MCF 10A (cell line): ENCODE results near the gene KIDINS220. TPM values are rescaled to one million over a fixed set of nuclear protein-coding genes. Genes with fewer than 3 reads are reported as not detected.

ENCODE experiments used
- BruUV-seq: library from RNA; stranded (reverse); fragments of 400-500 nt; replicated peaks from 2 replicates; lab custom pipeline; 2021; lab: Mats Ljungman, UMichigan
- CTCF ChIA-PET: fragments of 300-600 bp; sonication (Branson Sonifier 250); formaldehyde crosslinking; extraction: SDS; loops from one replicate; lab custom pipeline; 2021; ENCODE audit warnings: antibody characterized with exemption, inconsistent platforms; lab: Yijun Ruan, JAX
- POLR2A ChIA-PET: fragments of 300-600, 350-650 bp; sonication (Branson Sonifier 250); formaldehyde crosslinking; extraction: SDS; loops from one replicate; lab custom pipeline; 2020; ENCODE audit warnings: antibody characterized with exemption, inconsistent platforms; lab: Yijun Ruan, JAX
- DNase-seq: peaks from one replicate; pipeline ENCODE4 v3.0.0-alpha.2; 2018; ENCODE audit not compliant: unreplicated experiment
- H3K27ac Mint-ChIP-seq: one replicate; pipeline ENCODE4 v1.8.0; 2022; ENCODE audit warnings: mild to moderate bottlenecking, low read depth, mixed read lengths; ENCODE audit not compliant: unreplicated experiment
- H3K27me3 Mint-ChIP-seq: one replicate; pipeline ENCODE4 v1.8.0; 2022; ENCODE audit warnings: mixed read lengths; ENCODE audit not compliant: insufficient read depth, unreplicated experiment
- H3K36me3 Mint-ChIP-seq: one replicate; pipeline ENCODE4 v1.8.0; 2022; ENCODE audit warnings: mild to moderate bottlenecking, moderate library complexity, mixed read lengths; ENCODE audit not compliant: insufficient read depth, unreplicated experiment
- H3K4me1 Mint-ChIP-seq: one replicate; pipeline ENCODE4 v1.8.0; 2022; ENCODE audit warnings: mixed read lengths; ENCODE audit not compliant: insufficient read depth, unreplicated experiment
- H3K4me3 Mint-ChIP-seq: one replicate; pipeline ENCODE4 v1.8.0; 2022; ENCODE audit warnings: mild to moderate bottlenecking, moderate library complexity, mixed read lengths; ENCODE audit not compliant: unreplicated experiment
- H3K9me3 Mint-ChIP-seq: one replicate; pipeline ENCODE4 v1.8.0; 2022; ENCODE audit warnings: mixed read lengths; ENCODE audit not compliant: unreplicated experiment
- CTCF ChIP-seq: fragments of 200-600 bp; IDR thresholded peaks from one replicate; pipeline ENCODE4 v1.8.0; 2022; ENCODE audit warnings: antibody characterized with exemption, mild to moderate bottlenecking; ENCODE audit not compliant: unreplicated experiment
- intact Hi-C: fragments of 100-400 bp; cut with micrococcal nuclease; formaldehyde crosslinking; loops from 2 replicates; pipeline ENCODE4 v1.14.1; 2022
- total RNA-seq: library from RNA; stranded (reverse); gene quantifications from 2 replicates; pipeline ENCODE4 v1.2.3, GENCODE V29; 2022

KIDINS220 gene
- total RNA-seq, 1 experiment from 2014 or later = 41.8 TPM

GRCh38 chr2:8796315-8796848, 41.0 kb downstream of the KIDINS220 start:
- POLR2A ChIA-PET = no interaction called here
- CTCF ChIA-PET = interaction anchor here (0.6 kb wide), 1 partner anchor 315 kb away, joined by 3 read pairs; no protein-coding TSS in a partner anchor

DNA sequence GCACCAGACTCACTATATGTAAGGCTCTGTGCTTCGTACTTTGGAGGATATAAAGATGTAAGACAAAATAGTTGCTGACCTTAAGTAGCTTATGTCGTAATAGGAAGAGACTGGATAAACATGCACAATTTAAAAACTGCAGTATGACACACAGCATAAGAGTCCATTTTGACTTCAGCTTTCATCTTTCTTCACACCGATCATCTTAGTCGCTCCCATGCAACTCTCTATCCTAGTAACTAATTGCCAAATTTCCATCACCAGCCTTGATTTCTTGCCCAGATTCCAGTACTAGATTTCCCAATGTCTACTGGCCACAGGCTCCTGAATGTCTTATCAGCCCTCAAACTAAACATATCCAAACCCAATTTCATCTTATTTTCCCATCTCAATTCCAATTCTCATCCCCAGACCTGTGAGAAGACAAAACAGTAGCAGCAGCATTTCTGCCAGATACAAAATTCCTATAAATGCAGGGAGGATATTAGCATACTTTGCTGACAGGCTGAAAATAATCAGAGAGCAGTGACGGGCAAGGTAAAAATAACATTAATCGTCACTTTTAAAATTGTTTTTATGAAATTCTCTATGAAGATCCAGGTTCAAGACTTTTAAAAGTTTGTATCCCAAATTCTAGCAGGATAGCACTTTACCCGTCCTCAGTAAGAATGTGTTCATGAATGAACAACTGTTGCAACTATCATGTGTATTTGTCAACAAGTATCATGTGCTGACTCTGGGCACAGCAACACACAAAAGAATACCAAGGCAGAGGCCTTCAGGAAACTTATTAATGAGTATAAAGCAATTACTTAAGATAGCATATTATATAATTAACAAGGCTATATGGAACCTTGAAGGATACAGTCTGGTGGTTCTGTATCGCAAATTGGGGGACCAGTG, 42.2 kb downstream of the KIDINS220 start:
- TF ChIP-seq CTCF = no peak
- intact Hi-C loops = no loop called here
- Mint-ChIP-seq H3K4me3 (no peak overlapping the region), H3K9me3 (no peaks in the 10 kb centered on the region), H3K4me1 (peaks cover 10% of the 10 kb centered on the region), H3K27me3 (no peaks in the 10 kb centered on the region), H3K27ac (no peak overlapping the region), H3K36me3 (peaks cover 44% of the 10 kb centered on the region)
- peak; percentile 39 for DNase-seq
- POLR2A ChIA-PET = no interaction called here
- CTCF ChIA-PET = interaction anchor here (0.6 kb wide), 1 partner anchor 316 kb away, joined by 3 read pairs; no protein-coding TSS in a partner anchor
- no TSS peak for BruUV-seq

More at GRCh38 chr2:8796315-8796848, 41.0 kb downstream of the KIDINS220 start:
- Mint-ChIP-seq H3K4me3 (no peak overlapping the region), H3K27me3 (no peaks in the 10 kb centered on the region), H3K36me3 (peaks cover 48% of the 10 kb centered on the region), H3K9me3 (no peaks in the 10 kb centered on the region), H3K27ac (no peak overlapping the region), H3K4me1 (peaks cover 10% of the 10 kb centered on the region)
- TF ChIP-seq CTCF = no peak
- BruUV-seq = no TSS peak
- intact Hi-C loops = no loop called here
- no peak for DNase-seq

DNA sequence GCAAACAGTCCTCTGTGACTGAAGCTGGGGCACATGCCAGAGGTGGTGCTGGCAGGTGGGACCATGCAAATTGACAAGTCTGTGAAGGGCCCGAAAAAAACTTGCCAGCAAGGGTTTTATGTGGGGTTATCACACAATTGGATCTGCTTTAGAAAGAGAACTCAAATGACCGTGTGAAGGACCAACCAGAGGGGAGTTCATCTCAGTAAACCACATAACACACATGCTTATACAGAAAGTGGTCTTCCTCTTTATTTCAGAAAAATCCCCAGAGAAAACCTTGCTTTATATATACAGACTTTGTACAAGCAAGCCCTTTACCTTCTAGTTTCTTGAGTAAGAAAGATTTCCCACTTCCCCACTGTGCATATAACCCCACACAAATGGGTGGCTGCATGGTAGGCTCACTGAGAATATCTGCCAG, 46.7 kb downstream of the KIDINS220 start:
- Mint-ChIP-seq H3K9me3 (no peaks in the 10 kb centered on the region), H3K4me1 (no peaks in the 10 kb centered on the region), H3K27me3 (no peaks in the 10 kb centered on the region), H3K4me3 (no peak overlapping the region), H3K36me3 (peaks cover 41% of the 10 kb centered on the region), H3K27ac (no peak overlapping the region)
- intact Hi-C loops = no loop called here
- BruUV-seq = no TSS peak
- no peak for DNase-seq
- ChIA-PET POLR2A (interaction anchor here (0.7 kb wide), 1 partner anchor 233 kb away, joined by 3 read pairs; no protein-coding TSS in a partner anchor), CTCF (no interaction called here)
- no peak for TF ChIP-seq CTCF

DNA sequence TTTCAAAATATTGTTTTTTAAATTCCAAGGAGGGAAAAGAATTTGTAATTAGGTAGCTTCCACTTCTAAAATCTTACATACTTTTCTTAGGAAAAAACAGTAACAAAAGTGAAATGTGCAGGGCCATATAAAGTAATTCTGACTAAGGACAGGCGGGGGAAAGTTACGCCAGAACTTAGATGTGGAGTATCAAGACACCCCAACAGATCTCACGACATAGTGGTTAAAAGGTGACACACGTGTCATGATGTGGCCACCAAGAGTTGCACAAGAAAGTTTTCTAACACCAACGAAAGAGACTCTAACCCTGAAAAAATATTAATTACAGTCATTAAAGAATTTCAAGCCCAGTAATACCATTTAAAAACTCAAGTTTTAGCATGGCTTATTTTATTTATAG, 51.0 kb downstream of the KIDINS220 start:
- intact Hi-C loops = no loop called here
- H3K4me1 Mint-ChIP-seq = no peaks in the 10 kb centered on the region
- no peak overlapping the region for H3K27ac Mint-ChIP-seq
- no TSS peak for BruUV-seq
- H3K36me3 Mint-ChIP-seq = peaks cover 41% of the 10 kb centered on the region
- POLR2A ChIA-PET = no interaction called here
- H3K27me3 Mint-ChIP-seq = no peaks in the 10 kb centered on the region
- H3K4me3 Mint-ChIP-seq = no peak overlapping the region
- no peak for TF ChIP-seq CTCF
- CTCF ChIA-PET = interaction anchor here (0.6 kb wide), 1 partner anchor 13 kb away, joined by 3 read pairs; no protein-coding TSS in a partner anchor
- H3K9me3 Mint-ChIP-seq = no peaks in the 10 kb centered on the region
- DNase-seq = no peak
